BLaER1 (cell line): Measurements from ENCODE around the gene MAPKAP1.
"Not testable (repeated sequence)": the region's sequence is repeated elsewhere in the genome, so short reads cannot be mapped to it uniquely, and the experiment has no call there.

Experiments used
- H3K27ac ChIP-seq: shearing (Covaris generic); formaldehyde crosslinking; 2 replicates; pipeline ENCODE4 v1.8.1; 2022
- H3K27me3 ChIP-seq: shearing (Covaris generic); formaldehyde crosslinking; 2 replicates; pipeline ENCODE4 v1.8.1; 2022
- H3K36me3 ChIP-seq: shearing (Covaris generic); formaldehyde crosslinking; 2 replicates; pipeline ENCODE4 v1.8.1; 2022
- H3K4me1 ChIP-seq: shearing (Covaris generic); formaldehyde crosslinking; 2 replicates; pipeline ENCODE4 v1.8.1; 2022
- H3K4me2 ChIP-seq: shearing (Covaris generic); formaldehyde crosslinking; 2 replicates; pipeline ENCODE4 v1.8.1; 2022
- H3K4me3 ChIP-seq: shearing (Covaris generic); formaldehyde crosslinking; 2 replicates; pipeline ENCODE4 v1.8.1; 2022
- H3K9ac ChIP-seq: shearing (Covaris generic); formaldehyde crosslinking; 2 replicates; pipeline ENCODE4 v1.8.1; 2022
- H3K9me3 ChIP-seq: shearing (Covaris generic); formaldehyde crosslinking; 2 replicates; pipeline ENCODE4 v1.8.1; 2022
- H4K20me1 ChIP-seq: shearing (Covaris generic); formaldehyde crosslinking; 2 replicates; pipeline ENCODE4 v1.8.1; 2022
- Cebpa-rat ChIP-seq: shearing (Covaris generic); IDR thresholded peaks from 2 replicates; pipeline ENCODE4 v1.8.1; 2022

MAPKAP1 gene

GRCh38 chr9:125585503-125586171 lies 121.4 kb downstream of the MAPKAP1 start:
- peaks cover 26% of the 10 kb centered on the region; the same call in 1 of the 2 replicates for H4K20me1 ChIP-seq
- H3K27ac ChIP-seq = no peak overlapping the region
- no peaks in the 10 kb centered on the region for H3K9me3 ChIP-seq
- no peaks in the 10 kb centered on the region for H3K4me1 ChIP-seq
- no peak overlapping the region for H3K4me3 ChIP-seq
- no peaks in the 10 kb centered on the region for H3K27me3 ChIP-seq
- no peak for TF ChIP-seq Cebpa-rat
- no peak overlapping the region for H3K4me2 ChIP-seq
- H3K9ac ChIP-seq = no peak overlapping the region
- peaks cover 52% of the 10 kb centered on the region for H3K36me3 ChIP-seq

GRCh38 chr9:125580701-125581286 lies 126.2 kb downstream of the MAPKAP1 start:
- peaks cover 60% of the 10 kb centered on the region for H3K36me3 ChIP-seq
- no peak for TF ChIP-seq Cebpa-rat
- no peaks in the 10 kb centered on the region for H3K4me1 ChIP-seq
- H3K27me3 ChIP-seq = no peaks in the 10 kb centered on the region
- H3K4me3 ChIP-seq = no peak overlapping the region
- no peak overlapping the region for H3K9ac ChIP-seq
- H4K20me1 ChIP-seq = no peaks in the 10 kb centered on the region
- peaks cover 26% of the 10 kb centered on the region for H3K9me3 ChIP-seq
- H3K27ac ChIP-seq = no peak overlapping the region
- no peak overlapping the region for H3K4me2 ChIP-seq

- Histone ChIP-seq H3K27me3 (no peaks in the 10 kb centered on the region), H4K20me1 (no peaks in the 10 kb centered on the region), H3K4me3 (no peak overlapping the region), H3K36me3 (peaks cover 60% of the 10 kb centered on the region), H3K27ac (no peak overlapping the region), H3K4me2 (no peak overlapping the region), H3K4me1 (no peaks in the 10 kb centered on the region), H3K9me3 (peaks cover 41% of the 10 kb centered on the region), H3K9ac (no peak overlapping the region)
- TF ChIP-seq Cebpa-rat = no peak
These were observed 127.7 kb downstream of the MAPKAP1 start for GRCh38 chr9:125579030-125579932.

GRCh38 chr9:125574126-125574877 lies 132.7 kb downstream of the MAPKAP1 start:
- Histone ChIP-seq H3K36me3 (peaks cover 60% of the 10 kb centered on the region), H3K9ac (no peak overlapping the region), H3K4me2 (no peak overlapping the region), H3K4me3 (no peak overlapping the region), H3K9me3 (peaks cover 75% of the 10 kb centered on the region), H4K20me1 (no peaks in the 10 kb centered on the region), H3K27me3 (no peaks in the 10 kb centered on the region), H3K4me1 (no peaks in the 10 kb centered on the region), H3K27ac (no peak overlapping the region)
- no peak for TF ChIP-seq Cebpa-rat

GRCh38 chr9:125572461-125572860 lies 134.5 kb downstream of the MAPKAP1 start:
- peaks cover 67% of the 10 kb centered on the region for H3K36me3 ChIP-seq
- H3K4me1 ChIP-seq, H3K4me3 ChIP-seq, H4K20me1 ChIP-seq, H3K27me3 ChIP-seq, H3K27ac ChIP-seq, H3K4me2 ChIP-seq, H3K9ac ChIP-seq: not testable (repeated sequence)
- H3K9me3 ChIP-seq = peaks cover 69% of the 10 kb centered on the region

GRCh38 chr9:125571824-125572223 lies 135.2 kb downstream of the MAPKAP1 start:
- H3K4me3 ChIP-seq, H4K20me1 ChIP-seq, H3K27ac ChIP-seq, H3K27me3 ChIP-seq, H3K4me1 ChIP-seq, H3K4me2 ChIP-seq, H3K9ac ChIP-seq: not testable (repeated sequence)
- H3K36me3 ChIP-seq = peaks cover 67% of the 10 kb centered on the region
- peaks cover 64% of the 10 kb centered on the region for H3K9me3 ChIP-seq

GRCh38 chr9:125570246-125570645 lies 136.8 kb downstream of the MAPKAP1 start:
- H4K20me1 ChIP-seq = 0 out of 2 replicates have a peak, but pooled peaks cover 9% of the 10 kb centered on the region
- no peak overlapping the region for H3K4me2 ChIP-seq
- TF ChIP-seq Cebpa-rat = no peak
- no peak overlapping the region for H3K9ac ChIP-seq
- H3K27ac ChIP-seq = no peak overlapping the region
- H3K4me3 ChIP-seq = no peak overlapping the region
- H3K9me3 ChIP-seq = peaks cover 50% of the 10 kb centered on the region
- H3K27me3 ChIP-seq = no peaks in the 10 kb centered on the region
- peaks cover 56% of the 10 kb centered on the region for H3K36me3 ChIP-seq
- H3K4me1 ChIP-seq = no peaks in the 10 kb centered on the region

- Histone ChIP-seq H3K27ac (no peak overlapping the region), H3K9me3 (peaks cover 34% of the 10 kb centered on the region), H4K20me1 (0 out of 2 replicates have a peak, but pooled peaks cover 9% of the 10 kb centered on the region), H3K4me2 (no peak overlapping the region), H3K36me3 (peaks cover 40% of the 10 kb centered on the region), H3K4me1 (no peaks in the 10 kb centered on the region), H3K4me3 (no peak overlapping the region), H3K9ac (no peak overlapping the region), H3K27me3 (no peaks in the 10 kb centered on the region)
- no peak for TF ChIP-seq Cebpa-rat
These were observed 138.4 kb downstream of the MAPKAP1 start for GRCh38 chr9:125568621-125569020.

GRCh38 chr9:125566051-125566450 lies 141.0 kb downstream of the MAPKAP1 start:
- peaks cover 20% of the 10 kb centered on the region; the same call in 1 of the 2 replicates for H4K20me1 ChIP-seq
- H3K9me3 ChIP-seq, H3K27me3 ChIP-seq, H3K4me1 ChIP-seq, H3K4me3 ChIP-seq, H3K4me2 ChIP-seq, H3K9ac ChIP-seq, H3K27ac ChIP-seq: not testable (repeated sequence)
- H3K36me3 ChIP-seq = peaks cover 19% of the 10 kb centered on the region
